DOHH2 (cell line): ENCODE data around the gene POC1B.

Source experiments
- CTCF ChIP-seq: fragments of 200-600 bp; sonication (generic); IDR thresholded peaks from one replicate; pipeline ENCODE4 v1.5.1; 2014; ENCODE audit warnings: antibody characterized with exemption, mild to moderate bottlenecking, low read depth, low read length; ENCODE audit not compliant: poor library complexity, severe bottlenecking
- EZH2phosphoT487 ChIP-seq: fragments of 200-600 bp; sonication (generic); IDR thresholded peaks from 2 replicates; pipeline ENCODE4 v1.6.1; 2017; ENCODE audit warnings: borderline replicate concordance, mild to moderate bottlenecking, antibody characterized with exemption, low read length, moderate library complexity, mixed read lengths

GRCh38 chr12:89468017-89468416 lies 57.8 kb downstream of the POC1B start:
- TF ChIP-seq CTCF (no peak), EZH2phosphoT487 (no peak)
